IMR-90 (cell line): ENCODE data around the gene RORC. TPM values are rescaled to one million over a fixed set of nuclear protein-coding genes. Genes with fewer than 3 reads are reported as not detected.

Experiments
- ATAC-seq: fragments of 200-7000 bp; cut with Tn5 transposase; 2 replicates; pipeline ENCODE4 v1.9.1; 2020; ENCODE audit warnings: low read depth, mild to moderate bottlenecking, moderate library complexity
- BruUV-seq: library from RNA; stranded (reverse); fragments of 400-500 nt; replicated peaks from 2 replicates; lab custom pipeline; 2021; lab: Mats Ljungman, UMichigan
- CTCF ChIA-PET: fragments of 300-600 bp; formaldehyde crosslinking; extraction: SDS; loops from one replicate; lab custom pipeline; 2021; ENCODE audit warnings: antibody characterized with exemption; lab: Yijun Ruan, JAX
- POLR2A ChIA-PET: fragments of 300-600 bp; sonication (Branson Sonifier 250); formaldehyde crosslinking; loops from one replicate; lab custom pipeline; 2022; ENCODE audit warnings: antibody characterized with exemption; ENCODE audit not compliant: unreplicated experiment; lab: Charles Lee
- DNase-seq: peaks from one replicate; pipeline ENCODE4 v3.0.0; 2013
- H2AFZ ChIP-seq: replicated peaks from 2 replicates; pipeline ENCODE3; 2013; ENCODE audit warnings: low read length, mild to moderate bottlenecking; ENCODE audit not compliant: poor library complexity
- H2AK5ac ChIP-seq: 2 replicates; pipeline ENCODE4 v1.6.1; 2013; ENCODE audit warnings: low read depth, low read length, inconsistent platforms
- H2AK9ac ChIP-seq: replicated peaks from 2 replicates; pipeline ENCODE3; 2013; ENCODE audit warnings: mild to moderate bottlenecking, low read depth, low read length, moderate library complexity; ENCODE audit not compliant: poor library complexity
- H2BK120ac ChIP-seq: 2 replicates; pipeline ENCODE4 v1.6.1; 2013; ENCODE audit warnings: low read depth, low read length, inconsistent platforms
- H2BK15ac ChIP-seq: 3 replicates; pipeline ENCODE4 v1.6.1; 2013; ENCODE audit warnings: low read depth, low read length, inconsistent platforms
- H2BK20ac ChIP-seq: 2 replicates; pipeline ENCODE4 v1.6.1; 2013; ENCODE audit warnings: low read depth, mild to moderate bottlenecking, inconsistent platforms, low read length, moderate library complexity
- H2BK5ac ChIP-seq: 2 replicates; pipeline ENCODE4 v1.6.1; 2013; ENCODE audit warnings: mild to moderate bottlenecking, low read depth, low read length, inconsistent platforms; ENCODE audit not compliant: poor library complexity, severe bottlenecking
- H3K14ac ChIP-seq: replicated peaks from 2 replicates; pipeline ENCODE4 v1.6.1; 2013; ENCODE audit warnings: low read depth, low read length, inconsistent platforms
- H3K18ac ChIP-seq: 2 replicates; pipeline ENCODE4 v1.6.1; 2013; ENCODE audit warnings: low read depth, low read length, control low read depth
- H3K23ac ChIP-seq: 2 replicates; pipeline ENCODE4 v1.6.1; 2013; ENCODE audit warnings: low read depth, low read length, inconsistent platforms
- H3K27ac ChIP-seq: 2 replicates; pipeline ENCODE4 v1.5.1; 2013; ENCODE audit warnings: mild to moderate bottlenecking, control low read depth, low read length; ENCODE audit not compliant: insufficient read depth
- H3K27me3 ChIP-seq: 2 replicates; pipeline ENCODE4 v1.6.1; 2013; ENCODE audit warnings: low read length; ENCODE audit not compliant: control insufficient read depth, insufficient read depth
- H3K36me3 ChIP-seq: 2 replicates; pipeline ENCODE4 v1.6.1; 2013; ENCODE audit warnings: low read length, mixed read lengths; ENCODE audit not compliant: control insufficient read depth, insufficient read depth
- H3K4ac ChIP-seq: 2 replicates; pipeline ENCODE4 v1.6.1; 2013; ENCODE audit warnings: low read depth, low read length, inconsistent platforms
- H3K4me1 ChIP-seq: 2 replicates; pipeline ENCODE4 v1.6.1; 2013; ENCODE audit warnings: low read length, mixed read lengths; ENCODE audit not compliant: control insufficient read depth, insufficient read depth
- H3K4me2 ChIP-seq: 2 replicates; pipeline ENCODE4 v1.6.1; 2013; ENCODE audit warnings: low read depth, mild to moderate bottlenecking, control low read depth, low read length, moderate library complexity
- H3K4me3 ChIP-seq: 2 replicates; pipeline ENCODE4 v1.5.1; 2013; ENCODE audit warnings: low read depth, mild to moderate bottlenecking, control low read depth, low read length, moderate library complexity; ENCODE audit not compliant: insufficient read depth
- H3K56ac ChIP-seq: 2 replicates; pipeline ENCODE4 v1.6.1; 2013; ENCODE audit warnings: low read length, inconsistent platforms; ENCODE audit not compliant: insufficient read depth; ENCODE audit errors: extremely low read depth
- H3K79me1 ChIP-seq, 2 experiments: 2 replicates each; pipeline ENCODE4 v1.6.1; 2013; ENCODE audit warnings: low read length in 2 of 2, inconsistent platforms in 1 of 2, low read depth in 1 of 2
- H3K9ac ChIP-seq: 2 replicates; pipeline ENCODE4 v1.6.1; 2013; ENCODE audit warnings: low read depth, low read length, control low read depth
- H3K9me1 ChIP-seq: 2 replicates; pipeline ENCODE4 v1.6.1; 2013; ENCODE audit warnings: low read length, inconsistent platforms; ENCODE audit not compliant: insufficient read depth
- H3K9me3 ChIP-seq: 2 replicates; pipeline ENCODE4 v1.6.1; 2013; ENCODE audit warnings: low read length; ENCODE audit not compliant: control insufficient read depth, insufficient read depth
- H4K20me1 ChIP-seq: 2 replicates; pipeline ENCODE4 v1.6.1; 2013; ENCODE audit warnings: low read length, inconsistent platforms; ENCODE audit not compliant: insufficient read depth
- H4K5ac ChIP-seq: 2 replicates; pipeline ENCODE4 v1.6.1; 2013; ENCODE audit warnings: mild to moderate bottlenecking, low read depth, low read length, control low read depth
- H4K8ac ChIP-seq, 2 experiments: 2 replicates each; pipeline ENCODE4 v1.6.1; 2013; ENCODE audit warnings: low read depth in 2 of 2, low read length in 2 of 2, control low read depth in 1 of 2, inconsistent platforms in 1 of 2
- H4K91ac ChIP-seq: 2 replicates; pipeline ENCODE4 v1.6.1; 2013; ENCODE audit warnings: low read depth, low read length, inconsistent platforms; ENCODE audit not compliant: insufficient read depth
- BHLHE40 ChIP-seq: fragments of 150-350 bp; IDR thresholded peaks from 2 replicates; pipeline ENCODE4 v1.6.1; 2016; ENCODE audit warnings: mild to moderate bottlenecking, low read depth, low read length
- CEBPB ChIP-seq: IDR thresholded peaks from 2 replicates; pipeline ENCODE4 v1.6.1; 2012; ENCODE audit warnings: low read depth, low read length, improper control_type of control experiment
- CHD1 ChIP-seq: IDR thresholded peaks from 2 replicates; pipeline ENCODE4 v1.6.1; 2012; ENCODE audit warnings: low read depth, low read length, improper control_type of control experiment
- CTCF ChIP-seq: conservative IDR thresholded peaks from 2 replicates; pipeline ENCODE4 v1.5.1; 2012; ENCODE audit warnings: mild to moderate bottlenecking, low read depth, low read length, improper control_type of control experiment
- ELK1 ChIP-seq: fragments of 150-350 bp; IDR thresholded peaks from 2 replicates; pipeline ENCODE4 v1.6.1; 2016; ENCODE audit warnings: low read depth, mild to moderate bottlenecking, low read length, moderate library complexity, borderline replicate concordance
- FOS ChIP-seq: fragments of 150-350 bp; IDR thresholded peaks from 2 replicates; pipeline ENCODE4 v1.6.1; 2016; ENCODE audit warnings: low read depth, low read length
- MAFK ChIP-seq: IDR thresholded peaks from 2 replicates; pipeline ENCODE4 v1.6.1; 2012; ENCODE audit warnings: low read depth, low read length, improper control_type of control experiment
- MAZ ChIP-seq: IDR thresholded peaks from 2 replicates; pipeline ENCODE4 v1.6.1; 2012; ENCODE audit warnings: low read depth, mild to moderate bottlenecking, low read length, improper control_type of control experiment, moderate library complexity, borderline replicate concordance
- MXI1 ChIP-seq: IDR thresholded peaks from 2 replicates; pipeline ENCODE4 v1.6.1; 2012; ENCODE audit warnings: low read depth, mild to moderate bottlenecking, low read length, moderate library complexity, borderline replicate concordance
- NFE2L2 ChIP-seq: fragments of 150-350 bp; IDR thresholded peaks from 2 replicates; pipeline ENCODE4 v1.6.1; 2016; ENCODE audit warnings: low read depth, mild to moderate bottlenecking, low read length
- POLR2A ChIP-seq: IDR thresholded peaks from 2 replicates; pipeline ENCODE4 v1.6.1; 2012; ENCODE audit warnings: mild to moderate bottlenecking, low read depth, low read length
- RAD21 ChIP-seq: IDR thresholded peaks from 2 replicates; pipeline ENCODE4 v1.6.1; 2012; ENCODE audit warnings: low read length, improper control_type of control experiment
- RCOR1 ChIP-seq: IDR thresholded peaks from 2 replicates; pipeline ENCODE4 v1.6.1; 2012; ENCODE audit warnings: mild to moderate bottlenecking, low read length, improper control_type of control experiment; ENCODE audit not compliant: insufficient replicate concordance
- RFX5 ChIP-seq: IDR thresholded peaks from 2 replicates; pipeline ENCODE4 v1.8.0; 2012; ENCODE audit warnings: low read depth, mild to moderate bottlenecking, low read length, moderate library complexity
- SMC3 ChIP-seq: fragments of 150-350 bp; IDR thresholded peaks from 2 replicates; pipeline ENCODE4 v1.6.1; 2016; ENCODE audit warnings: low read depth, mild to moderate bottlenecking, antibody characterized with exemption, low read length, moderate library complexity
- USF2 ChIP-seq: fragments of 150-350 bp; IDR thresholded peaks from 2 replicates; pipeline ENCODE4 v1.6.1; 2017; ENCODE audit warnings: mild to moderate bottlenecking, antibody characterized with exemption, low read length, low read depth
- dilution Hi-C: fragments of 300-500 bp; cut with HindIII; formaldehyde crosslinking; loops from one replicate; pipeline ENCODE4 v1.14.3; 2018; ENCODE audit warnings: low sequenced_read_pairs; ENCODE audit not compliant: unreplicated experiment
- in situ Hi-C: fragments of 300-500 bp; cut with MboI; formaldehyde crosslinking; loops from 3 replicates; pipeline ENCODE4 v1.14.3; 2019; ENCODE audit warnings: low sequenced_read_pairs, inconsistent platforms, mixed read lengths
- intact Hi-C: fragments of 100-400 bp; cut with micrococcal nuclease; formaldehyde crosslinking; loops from 2 replicates; pipeline ENCODE4 v1.10.0; 2022
- polyA plus RNA-seq, 3 experiments: library from polyadenylated mRNA; depleted of rRNA; stranded (reverse); fragments of >200 nt; gene quantifications; 2 replicates each; pipeline ENCODE4 v1.2.3, GENCODE V29; 2012; ENCODE audit warnings: low replicate concordance in 1 of 3
- total RNA-seq: library from RNA; depleted of rRNA; stranded (reverse); fragments of >200 nt; gene quantifications from 2 replicates; pipeline ENCODE4 v1.2.3, GENCODE V29; 2012

Gene RORC
- total and polyA plus RNA-seq, 2 of the 4 experiments (the other 2 are of a cell fraction), result not detected

GRCh38 chr1:151840421-151840820 lies 8.8 kb upstream of the RORC start:
- no TSS peak for BruUV-seq
- ATAC-seq (no peak), DNase-seq (no peak)
- Histone ChIP-seq H3K79me1 (no peaks in the 10 kb centered on the region), H3K27me3 (peaks cover 51% of the 10 kb centered on the region), H3K4me3 (no peak overlapping the region), H2BK5ac (no peak overlapping the region), H3K23ac (no peak overlapping the region), H4K91ac (no peak overlapping the region), H3K56ac (no peak overlapping the region), H2AK9ac (peak overlapping the region; percentile 25), H4K5ac (no peak overlapping the region), H3K4ac (no peak overlapping the region), H3K27ac (no peak overlapping the region), H3K9ac (no peak overlapping the region), H2BK20ac (no peak overlapping the region), H2BK15ac (no peak overlapping the region), H4K8ac (no peak overlapping the region), H2AFZ (peak overlapping the region; percentile 70), H2AK5ac (no peak overlapping the region), H3K4me1 (no peaks in the 10 kb centered on the region; the same call in 1 of the 2 replicates), H2BK120ac (no peak overlapping the region), H3K9me3 (no peaks in the 10 kb centered on the region), H3K4me2 (no peak overlapping the region), H3K9me1 (no peaks in the 10 kb centered on the region), H4K20me1 (no peaks in the 10 kb centered on the region), H3K18ac (no peak overlapping the region), H3K14ac (no peak overlapping the region), H3K36me3 (no peaks in the 10 kb centered on the region)
- CTCF ChIA-PET, result no interaction called here
- dilution Hi-C loops (no loop called here), in situ Hi-C loops (no loop called here), intact Hi-C loops (no loop called here)
- TF ChIP-seq MAZ (no peak), POLR2A (no peak), ELK1 (no peak), NFE2L2 (no peak), CTCF (no peak), MAFK (no peak), RCOR1 (no peak), CHD1 (no peak), SMC3 (no peak), RFX5 (no peak), FOS (no peak), MXI1 (no peak), USF2 (no peak), BHLHE40 (no peak), RAD21 (no peak), CEBPB (no peak)
- POLR2A ChIA-PET, result no interaction called here
